CD4-positive, alpha-beta T cell treated with Interleukin-10 for 1 hour (primary cell): ENCODE measurements around the gene RNU1-2.
"Not testable (repeated sequence)": the region's sequence is repeated elsewhere in the genome, so short reads cannot be mapped to it uniquely, and the experiment has no call there.

Experiments
- DNase-seq: peaks from one replicate; pipeline ENCODE4 v3.0.0-alpha.2; 2020

RNU1-2 gene

GRCh38 chr1:16927711-16928485 is 32.1 kb downstream of the RNU1-2 start:
- DNase-seq = no peak

- not testable (repeated sequence) for DNase-seq
Measured at GRCh38 chr1:16929146-16930041, 33.6 kb downstream of the RNU1-2 start.

GRCh38 chr1:16931206-16931934 is 35.6 kb downstream of the RNU1-2 start:
- DNase-seq = not testable (repeated sequence)

GRCh38 chr1:16933945-16934344 is 38.2 kb downstream of the RNU1-2 start:
- not testable (repeated sequence) for DNase-seq

GRCh38 chr1:16936580-16936979 is 40.8 kb downstream of the RNU1-2 start:
- not testable (repeated sequence) for DNase-seq

GRCh38 chr1:16938351-16939321 is 42.9 kb downstream of the RNU1-2 start:
- DNase-seq = no peak

GRCh38 chr1:16939386-16940180 is 43.8 kb downstream of the RNU1-2 start:
- DNase-seq = not testable (repeated sequence)

- DNase-seq = no peak
Measured at GRCh38 chr1:16944038-16944437, 48.3 kb downstream of the RNU1-2 start.

GRCh38 chr1:16945512-16945911 is 49.7 kb downstream of the RNU1-2 start:
- DNase-seq = not testable (repeated sequence)
